WERI-Rb-1 (cell line): ENCODE results near the gene HSH2D.

Experiments
- DNase-seq: peaks from one replicate; pipeline ENCODE4 v3.0.0-alpha.2; 2020
- H3K27ac ChIP-seq: fragments of 250-450 bp; sonication (Bioruptor Pico); 2 replicates; pipeline ENCODE4 v1.5.1; 2020; ENCODE audit warnings: mild to moderate bottlenecking, moderate library complexity
- H3K27me3 ChIP-seq: fragments of 250-450 bp; sonication (Bioruptor Pico); 2 replicates; pipeline ENCODE4 v1.5.1; 2021; ENCODE audit warnings: mild to moderate bottlenecking, low read depth, moderate library complexity; ENCODE audit not compliant: insufficient read depth, severe bottlenecking
- H3K36me3 ChIP-seq: fragments of 250-450 bp; sonication (Bioruptor Pico); 2 replicates; pipeline ENCODE4 v1.5.1; 2020; ENCODE audit warnings: mild to moderate bottlenecking, moderate library complexity
- H3K4me3 ChIP-seq: 2 replicates; pipeline ENCODE4 v1.5.1; 2011; ENCODE audit warnings: low read depth, mild to moderate bottlenecking, control low read depth, low read length
- H3K9me3 ChIP-seq: fragments of 250-450 bp; sonication (Bioruptor Pico); 2 replicates; pipeline ENCODE4 v1.5.1; 2021; ENCODE audit warnings: mild to moderate bottlenecking, moderate library complexity; ENCODE audit not compliant: severe bottlenecking
- CTCF ChIP-seq: IDR thresholded peaks from 2 replicates; pipeline ENCODE4 v1.5.1; 2011; ENCODE audit warnings: low read depth, mild to moderate bottlenecking, control low read depth, inconsistent platforms, low read length

HSH2D gene

GRCh38 chr19:16207490-16208025, 64.1 kb downstream of the HSH2D start:
- H3K27ac ChIP-seq: no peak overlapping the region
- DNase-seq: no peak
- no peaks in the 10 kb centered on the region for H3K27me3 ChIP-seq
- no peaks in the 10 kb centered on the region for H3K9me3 ChIP-seq
- H3K4me3 ChIP-seq: no peak overlapping the region
- no peak for TF ChIP-seq CTCF
- H3K36me3 ChIP-seq: peaks cover 33% of the 10 kb centered on the region
